GM18858 (cell line): ENCODE data around the gene PRIM1.
"Not testable (repeated sequence)": the region's sequence is repeated elsewhere in the genome, so short reads cannot be mapped to it uniquely, and the experiment has no call there.

Source experiments
- ATAC-seq: cut with Tn5 transposase; IDR thresholded peaks from one replicate; pipeline ENCODE4 v1.9.1; 2021; ENCODE audit not compliant: unreplicated experiment

PRIM1 gene

GRCh38 chr12:56761812-56762211 lies 9.7 kb upstream of the PRIM1 start:
- no peak for ATAC-seq

DNA sequence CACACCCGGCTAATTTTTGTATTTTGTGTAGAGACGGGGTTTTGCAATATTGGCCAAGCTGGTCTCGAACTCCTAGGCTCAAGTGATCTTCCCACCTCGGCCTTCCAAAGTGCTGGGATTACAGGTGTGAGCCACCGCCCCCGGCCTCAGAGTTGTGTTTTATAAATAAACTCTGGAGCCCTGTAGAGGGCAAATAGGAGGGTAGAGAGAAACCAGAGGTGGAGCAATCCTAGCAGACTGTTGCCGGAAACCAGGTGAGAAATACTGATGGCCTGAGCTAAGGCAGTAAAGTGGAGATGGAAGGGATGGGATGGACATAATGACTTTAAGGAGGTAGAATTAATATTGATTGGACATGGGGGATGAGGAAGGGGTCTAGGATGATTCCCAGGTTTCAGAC lies 8.3 kb upstream of the PRIM1 start:
- no peak for ATAC-seq

GRCh38 chr12:56759263-56759908 lies 7.3 kb upstream of the PRIM1 start:
- ATAC-seq = no peak

DNA sequence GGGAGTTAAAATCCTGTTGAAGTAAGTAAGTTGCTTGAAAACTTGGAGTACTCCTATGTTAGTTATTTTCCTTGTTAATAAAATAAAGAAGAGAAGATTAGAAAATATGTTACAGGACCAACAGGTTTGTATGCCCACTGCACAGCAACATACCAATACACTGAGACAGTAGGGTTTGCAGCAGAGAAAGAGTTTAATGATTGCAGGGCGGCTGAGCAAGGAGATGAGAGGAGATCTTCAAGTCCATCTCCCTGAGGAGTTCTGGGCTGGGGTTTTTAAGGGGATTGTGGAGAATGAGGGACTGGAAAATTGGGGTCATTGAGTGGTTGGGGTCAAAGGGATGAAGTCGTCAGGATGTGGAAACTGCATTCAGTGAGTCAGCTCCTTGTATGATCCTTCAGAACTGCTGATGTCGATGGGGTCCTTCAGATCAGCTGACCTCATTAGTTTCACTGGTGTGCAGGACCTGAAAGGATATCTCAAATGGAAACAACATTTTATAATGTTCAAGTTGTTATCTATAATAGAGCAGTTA lies 6.7 kb upstream of the PRIM1 start:
- ATAC-seq = no peak

GRCh38 chr12:56757971-56758370 lies 5.8 kb upstream of the PRIM1 start:
- ATAC-seq = not testable (repeated sequence)

- ATAC-seq = no peak
These were observed 1.4 kb upstream of the PRIM1 start for GRCh38 chr12:56753566-56753965.

DNA sequence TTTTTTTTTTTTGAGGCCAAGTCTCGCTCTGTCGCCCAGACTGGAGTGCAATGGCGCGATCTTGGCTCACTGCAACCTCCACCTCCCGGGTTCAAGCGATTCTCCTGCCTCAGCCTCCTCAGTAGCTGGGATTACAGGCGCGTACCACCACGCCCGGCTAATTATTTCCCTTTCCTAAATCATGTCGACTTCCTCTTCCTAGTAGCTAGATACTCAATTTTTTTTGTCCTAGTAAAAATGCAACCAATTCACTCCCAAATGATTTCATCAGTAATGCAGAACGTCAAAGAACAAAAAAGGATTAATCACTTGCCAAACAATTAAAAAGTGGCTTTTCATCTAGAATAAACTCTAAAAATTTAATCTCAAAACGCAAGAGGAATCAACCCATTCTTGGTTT lies 1.5 kb downstream of the PRIM1 start:
- ATAC-seq = not testable (repeated sequence)

DNA sequence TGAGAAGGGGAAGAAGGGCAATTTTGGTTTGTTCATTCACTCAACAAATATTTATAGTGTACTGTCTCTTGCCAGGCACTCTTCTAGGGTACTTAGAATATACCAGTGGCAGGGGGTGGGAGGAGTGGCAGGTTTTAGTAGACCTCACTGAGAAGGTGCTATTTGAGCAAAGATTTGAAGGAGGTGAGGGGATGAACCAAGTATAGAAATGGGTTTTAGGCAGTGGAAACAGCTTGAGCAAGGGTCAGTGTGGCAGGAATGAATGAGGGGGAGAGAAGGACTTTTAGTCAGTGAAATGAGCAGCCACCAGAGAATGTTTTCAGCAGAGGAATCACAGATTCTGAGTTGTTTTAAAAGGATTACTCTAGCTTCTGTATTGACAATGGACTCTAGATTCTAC lies 2.3 kb downstream of the PRIM1 start:
- no peak for ATAC-seq

DNA sequence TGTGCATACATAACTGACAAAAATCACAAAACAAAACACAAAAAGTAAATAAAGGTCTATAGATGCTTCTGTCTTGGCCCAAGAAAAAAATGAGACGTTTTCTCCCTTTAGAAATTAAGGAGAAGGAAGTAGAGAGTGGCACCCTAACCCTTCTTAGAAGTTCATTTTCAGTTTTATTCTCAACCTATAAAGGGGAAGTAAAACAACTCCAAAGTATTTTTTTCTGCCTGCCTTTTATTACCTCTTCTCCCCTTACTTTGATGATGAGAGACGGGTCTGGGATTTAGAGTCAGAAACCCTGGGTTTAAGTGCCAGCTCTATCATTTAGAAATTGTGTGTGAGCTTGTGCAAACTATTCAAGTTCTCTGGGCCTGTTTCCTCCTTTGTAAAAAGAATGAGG lies 2.8 kb downstream of the PRIM1 start:
- ATAC-seq = no peak

DNA sequence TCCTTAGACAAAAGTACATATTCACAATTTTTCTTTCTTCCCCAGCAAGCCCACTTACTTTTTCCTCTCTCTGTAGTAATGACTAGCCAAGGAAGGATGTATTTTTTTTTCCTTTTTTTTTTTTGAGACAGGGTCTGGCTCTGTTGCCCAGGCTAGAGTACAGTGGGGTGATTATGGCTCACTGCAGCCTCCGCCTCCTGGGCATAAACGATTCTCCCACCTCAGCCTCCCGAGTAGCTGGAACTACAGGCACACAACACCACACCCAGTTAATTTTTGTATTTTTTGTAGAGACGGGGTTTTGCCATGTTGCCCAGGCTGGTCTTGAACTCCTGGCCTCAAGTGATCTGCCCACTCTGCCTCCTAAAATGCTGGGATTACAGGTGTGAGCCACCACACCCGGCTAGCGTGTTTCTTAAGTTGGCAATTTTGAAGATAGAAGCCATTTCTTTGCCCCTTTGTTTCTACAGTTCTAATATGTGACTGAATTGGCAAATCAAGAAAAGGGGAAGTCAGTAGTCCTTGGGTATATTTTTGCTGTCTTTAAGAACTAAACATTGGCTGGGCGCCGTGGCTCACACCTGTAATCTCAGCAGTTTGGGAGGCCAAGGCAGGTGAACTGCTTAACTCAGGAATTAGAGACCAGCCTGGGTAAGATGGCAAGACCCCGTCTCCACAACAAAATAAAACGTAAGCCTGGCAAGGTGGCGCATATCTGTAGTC lies 23.8 kb downstream of the PRIM1 start:
- ATAC-seq = no peak

DNA sequence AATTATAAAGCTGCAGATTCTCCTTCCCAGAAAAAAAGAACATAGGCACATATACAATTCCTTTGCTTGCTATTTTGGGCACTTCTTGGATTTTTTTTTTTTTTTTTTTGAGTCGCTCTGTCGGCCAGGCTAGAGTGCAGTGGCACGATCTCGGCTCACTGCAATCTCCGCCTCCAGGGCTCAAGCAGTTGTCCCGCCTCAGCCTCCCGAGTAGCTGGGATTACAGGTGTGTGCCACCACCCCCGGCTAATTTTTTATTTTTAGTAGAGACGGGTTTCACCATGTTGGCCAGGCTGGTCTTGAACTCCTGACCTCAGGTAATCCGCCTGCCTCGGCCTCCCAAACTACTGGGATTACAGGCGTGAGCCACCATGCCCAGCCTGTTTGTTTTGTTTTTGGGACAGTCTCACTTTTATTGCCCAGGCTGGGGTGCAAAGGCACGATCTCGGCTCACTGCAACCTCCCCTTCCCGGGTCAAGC lies 25.9 kb downstream of the PRIM1 start:
- ATAC-seq = not testable (repeated sequence)

DNA sequence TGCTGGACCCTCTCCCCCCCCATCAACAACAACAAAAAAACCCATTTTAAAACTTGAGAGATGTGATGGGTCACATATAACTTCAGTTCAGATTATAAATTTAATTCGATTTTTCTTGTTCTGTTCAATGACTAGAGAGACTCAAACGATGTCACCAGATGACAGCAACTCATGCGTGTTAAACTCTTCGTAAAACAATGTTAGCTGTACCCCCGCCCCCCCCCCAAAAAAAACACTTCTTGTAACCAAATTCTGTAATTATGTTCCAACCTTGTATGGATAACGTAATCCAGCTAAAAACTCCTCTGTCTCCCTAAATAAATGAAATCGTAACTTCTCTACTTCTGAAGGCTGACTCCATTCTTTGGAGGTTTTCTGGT lies 26.4 kb downstream of the PRIM1 start:
- ATAC-seq = no peak

GRCh38 chr12:56724972-56725722 lies 27.0 kb downstream of the PRIM1 start, which contains the start of gene NACA:
Gene NACA, minus strand, starts transcription at chr12:56725299. Its CDS starts 778 bp downstream, at chr12:56724521.
- peak; percentile 85 for ATAC-seq

DNA sequence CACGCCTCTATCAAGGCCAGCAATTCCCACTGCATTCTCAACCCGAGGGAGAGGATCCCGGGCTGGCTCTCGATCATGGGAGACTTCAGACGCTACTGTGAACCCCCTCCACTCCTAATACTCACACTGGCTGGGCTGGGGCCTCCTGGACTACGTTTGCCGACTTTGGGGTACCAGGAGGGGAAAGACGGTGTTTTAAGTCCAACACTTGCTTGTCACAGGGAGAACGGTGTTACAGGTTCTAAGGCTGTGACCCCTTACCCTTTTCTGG lies 27.5 kb downstream of the PRIM1 start:
- ATAC-seq = no peak

GRCh38 chr12:56723889-56724700 lies 28.0 kb downstream of the PRIM1 start:
- ATAC-seq = no peak

- no peak for ATAC-seq
These were observed 28.8 kb downstream of the PRIM1 start for GRCh38 chr12:56723352-56723751.

GRCh38 chr12:56722832-56723231 lies 29.3 kb downstream of the PRIM1 start:
- ATAC-seq = no peak

DNA sequence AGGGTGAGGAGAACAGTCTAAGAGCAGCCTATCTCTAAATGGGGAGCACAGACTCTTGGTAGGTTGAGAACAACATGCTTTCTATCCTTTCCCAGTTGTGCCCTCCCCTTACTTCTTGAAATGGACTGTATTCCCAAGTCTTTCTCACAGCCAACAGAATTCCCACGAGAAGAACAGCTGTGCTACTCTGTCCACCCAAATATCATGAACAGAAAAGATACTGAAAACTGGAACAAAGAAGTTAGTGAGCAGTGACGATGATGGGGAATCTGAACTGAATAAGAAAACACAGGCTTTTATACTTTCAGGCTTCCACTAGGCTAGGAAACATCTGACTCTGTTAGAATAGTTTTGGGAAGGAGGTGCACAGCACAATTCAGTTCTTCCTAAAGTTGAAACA lies 30.4 kb downstream of the PRIM1 start:
- no peak for ATAC-seq

- no peak for ATAC-seq
These were observed 30.9 kb downstream of the PRIM1 start for GRCh38 chr12:56721216-56721615.

GRCh38 chr12:56720731-56721151 lies 31.4 kb downstream of the PRIM1 start:
- ATAC-seq = no peak

DNA sequence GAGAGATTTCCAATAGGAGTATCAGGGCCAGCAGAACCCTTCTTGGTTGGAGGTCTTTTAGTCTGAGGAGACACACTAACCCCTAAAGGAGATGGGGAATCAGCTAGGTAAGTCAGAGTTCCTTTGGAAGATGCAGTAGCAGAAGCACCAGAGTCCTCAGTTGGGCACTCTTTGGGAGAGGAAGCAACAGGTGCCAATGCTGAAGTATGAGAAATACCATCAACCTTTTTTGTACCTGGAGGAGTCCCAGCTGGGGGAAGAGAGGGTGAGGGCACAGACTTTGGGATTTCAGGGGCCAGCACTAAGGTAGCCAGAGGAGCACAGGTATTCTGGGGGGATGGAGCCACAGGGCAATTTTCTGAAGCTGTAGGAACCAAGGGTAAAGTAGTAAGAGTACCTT lies 33.1 kb downstream of the PRIM1 start:
- no peak for ATAC-seq
